ENCODE results near the gene SERTM1. TPM values are rescaled to one million over a fixed set of nuclear protein-coding genes. Genes with fewer than 3 reads are reported as not detected.

Gene SERTM1
- total RNA-seq, 4 donors from 2014 or later = not detected

- H3K27me3 ChIP-seq = no peaks in the 10 kb centered on the region
- no peak overlapping the region for H3K4me3 ChIP-seq
- ATAC-seq (no peak), DNase-seq (no peak)
- no peaks in the 10 kb centered on the region for H3K36me3 ChIP-seq
- in situ Hi-C loops (cut with MboI; ENCODE audit: low sequenced_read_pairs in 4 of 4) (no loop called here), intact Hi-C loops (cut with DNase I; ENCODE audit: low total_unique reads) (no loop called here)
- TF ChIP-seq, protein P1, sequence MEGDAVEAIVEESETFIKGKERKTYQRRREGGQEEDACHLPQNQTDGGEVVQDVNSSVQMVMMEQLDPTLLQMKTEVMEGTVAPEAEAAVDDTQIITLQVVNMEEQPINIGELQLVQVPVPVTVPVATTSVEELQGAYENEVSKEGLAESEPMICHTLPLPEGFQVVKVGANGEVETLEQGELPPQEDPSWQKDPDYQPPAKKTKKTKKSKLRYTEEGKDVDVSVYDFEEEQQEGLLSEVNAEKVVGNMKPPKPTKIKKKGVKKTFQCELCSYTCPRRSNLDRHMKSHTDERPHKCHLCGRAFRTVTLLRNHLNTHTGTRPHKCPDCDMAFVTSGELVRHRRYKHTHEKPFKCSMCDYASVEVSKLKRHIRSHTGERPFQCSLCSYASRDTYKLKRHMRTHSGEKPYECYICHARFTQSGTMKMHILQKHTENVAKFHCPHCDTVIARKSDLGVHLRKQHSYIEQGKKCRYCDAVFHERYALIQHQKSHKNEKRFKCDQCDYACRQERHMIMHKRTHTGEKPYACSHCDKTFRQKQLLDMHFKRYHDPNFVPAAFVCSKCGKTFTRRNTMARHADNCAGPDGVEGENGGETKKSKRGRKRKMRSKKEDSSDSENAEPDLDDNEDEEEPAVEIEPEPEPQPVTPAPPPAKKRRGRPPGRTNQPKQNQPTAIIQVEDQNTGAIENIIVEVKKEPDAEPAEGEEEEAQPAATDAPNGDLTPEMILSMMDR (IDR thresholded peaks at IDR 0.05 in 4 of 5, conservative IDR thresholded peaks at IDR 0.05 in 1 of 5) = no peak
- TF ChIP-seq POLR2A (IDR thresholded peaks at IDR 0.05) = no peak
- H3K27ac ChIP-seq = no peak overlapping the region
- H3K4me1 ChIP-seq = no peaks in the 10 kb centered on the region
- no peaks in the 10 kb centered on the region for H3K9me3 ChIP-seq
Measured at GRCh38 chr13:36718686-36719085, 44.9 kb downstream of the SERTM1 start.

- Histone ChIP-seq H3K27ac (no peak overlapping the region), H3K4me3 (no peak overlapping the region), H3K36me3 (no peaks in the 10 kb centered on the region), H3K9me3 (no peaks in the 10 kb centered on the region), H3K27me3 (no peaks in the 10 kb centered on the region), H3K4me1 (no peaks in the 10 kb centered on the region)
- DNase-seq = no peak
- TF ChIP-seq POLR2A (IDR thresholded peaks at IDR 0.05) = no peak
- in situ Hi-C loops (cut with MboI; ENCODE audit: low sequenced_read_pairs in 4 of 4) (no loop called here), intact Hi-C loops (cut with DNase I; ENCODE audit: low total_unique reads) (no loop called here)
- ATAC-seq = no peak
Measured at GRCh38 chr13:36724141-36724540, 50.3 kb downstream of the SERTM1 start.

DNA sequence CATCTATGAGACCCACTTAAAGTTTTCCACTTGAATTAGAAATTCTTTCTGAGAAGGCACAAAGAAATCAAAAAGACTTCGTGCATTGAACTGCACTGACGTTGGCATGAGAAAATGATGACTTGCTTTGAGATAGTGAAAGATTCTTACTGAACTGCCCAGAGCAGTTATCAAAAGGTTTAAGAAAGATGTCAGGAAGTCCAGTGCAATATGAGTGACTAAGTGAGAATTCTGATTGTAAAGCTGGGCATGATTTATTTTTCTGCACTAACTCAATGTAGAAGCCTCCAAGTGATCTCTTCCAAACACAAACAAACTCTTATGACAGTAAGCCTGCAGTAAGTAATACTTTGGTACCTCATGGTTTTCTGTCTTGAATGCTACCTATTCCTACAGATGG is 52.1 kb downstream of the SERTM1 start:
- in situ Hi-C loops (cut with MboI; ENCODE audit: low sequenced_read_pairs in 4 of 4) (loop anchor here in 3 of 4 donors (25.0 kb wide), 3 partner anchors 314 to 739 kb away; partner anchors contain the start of gene CCDC169 (in 1 of the 3)), intact Hi-C loops (cut with DNase I; ENCODE audit: low total_unique reads) (no loop called here)
- no peak for TF ChIP-seq POLR2A (IDR thresholded peaks at IDR 0.05)
- TF ChIP-seq, protein P1 (IDR thresholded peaks at IDR 0.05 in 4 of 5, conservative IDR thresholded peaks at IDR 0.05 in 1 of 5) = no peak
- DNase-seq (no peak), ATAC-seq (no peak)
- no peaks in the 10 kb centered on the region for H3K9me3 ChIP-seq
- no peak overlapping the region for H3K27ac ChIP-seq
- H3K4me1 ChIP-seq = no peaks in the 10 kb centered on the region
- no peak overlapping the region for H3K4me3 ChIP-seq
- no peaks in the 10 kb centered on the region for H3K36me3 ChIP-seq
- H3K27me3 ChIP-seq = no peaks in the 10 kb centered on the region

DNA sequence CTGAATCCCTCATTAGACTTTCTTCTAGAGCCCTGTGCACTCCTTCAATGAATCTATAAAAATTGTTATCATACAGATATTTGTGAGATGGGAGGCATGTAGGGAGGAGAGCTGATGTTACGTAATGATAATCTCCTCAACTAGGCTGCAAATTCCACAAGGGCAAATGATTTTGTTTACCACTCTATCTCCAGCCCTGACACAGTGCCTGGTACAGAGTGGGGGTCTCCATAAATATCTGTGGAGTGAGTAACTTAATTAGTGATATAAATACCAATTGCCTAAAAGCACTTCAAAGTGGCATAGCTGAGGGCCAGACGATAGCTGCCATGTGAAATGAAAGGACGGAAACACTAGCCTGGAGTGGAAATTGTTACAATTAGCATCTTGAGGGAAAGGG is 54.2 kb downstream of the SERTM1 start:
- intact Hi-C loops (cut with DNase I; ENCODE audit: low total_unique reads) (no loop called here), in situ Hi-C loops (cut with MboI; ENCODE audit: low sequenced_read_pairs in 4 of 4) (loop anchor here in 3 of 4 donors (25.0 kb wide), 3 partner anchors 316 to 741 kb away; partner anchors contain the start of gene CCDC169 (in 1 of the 3))
- ATAC-seq = no peak
- H3K36me3 ChIP-seq = no peaks in the 10 kb centered on the region
- no peak overlapping the region for H3K4me3 ChIP-seq
- H3K27me3 ChIP-seq = no peaks in the 10 kb centered on the region
- TF ChIP-seq, protein P1 (IDR thresholded peaks at IDR 0.05 in 4 of 5, conservative IDR thresholded peaks at IDR 0.05 in 1 of 5) = no peak
- TF ChIP-seq POLR2A (IDR thresholded peaks at IDR 0.05) = no peak
- no peak overlapping the region for H3K27ac ChIP-seq
- no peak for DNase-seq
- no peaks in the 10 kb centered on the region for H3K4me1 ChIP-seq
- H3K9me3 ChIP-seq = no peaks in the 10 kb centered on the region

DNA sequence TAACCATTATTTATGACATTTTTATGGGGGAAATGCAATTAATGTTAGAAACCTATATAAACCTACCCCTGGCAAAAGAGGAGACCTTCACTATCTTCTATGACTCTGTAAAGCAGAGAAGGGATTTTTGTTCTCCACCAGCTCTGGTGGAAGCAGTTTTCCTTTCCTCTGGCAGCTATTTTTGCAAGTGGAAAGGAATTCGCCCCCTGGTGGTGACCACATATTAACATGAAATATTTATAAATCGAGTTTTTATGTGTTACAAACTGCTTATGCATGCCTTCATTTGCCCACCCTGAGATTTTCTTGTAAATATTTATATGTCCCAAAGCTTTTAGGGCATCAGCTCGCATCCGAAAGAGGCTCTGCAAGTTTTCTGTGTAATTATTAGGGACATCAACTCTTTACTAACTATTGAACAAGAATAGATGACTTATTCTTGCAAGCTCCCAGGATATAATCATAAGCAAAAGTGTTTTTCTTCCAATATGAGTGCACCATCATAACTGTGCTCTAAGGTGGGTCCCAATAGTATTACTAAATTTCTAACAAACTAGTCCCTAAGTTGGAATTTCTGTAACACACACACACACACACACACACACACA is 62.4 kb downstream of the SERTM1 start:
- DNase-seq = no peak
- H3K27me3 ChIP-seq = no peaks in the 10 kb centered on the region
- intact Hi-C loops (cut with DNase I; ENCODE audit: low total_unique reads) (loop anchor here (2.0 kb wide), 1 partner anchor 453 kb away; no protein-coding TSS in a partner anchor), in situ Hi-C loops (cut with MboI; ENCODE audit: low sequenced_read_pairs in 4 of 4) (loop anchor here in 3 of 4 donors (25.0 kb wide), 3 partner anchors 324 to 749 kb away; partner anchors contain the start of gene CCDC169 (in 1 of the 3))
- no peak overlapping the region for H3K4me3 ChIP-seq
- TF ChIP-seq POLR2A (IDR thresholded peaks at IDR 0.05) = no peak
- TF ChIP-seq, protein P1 (IDR thresholded peaks at IDR 0.05 in 4 of 5, conservative IDR thresholded peaks at IDR 0.05 in 1 of 5) = peak; percentile 36 to 63 (median 54)
- no peaks in the 10 kb centered on the region for H3K9me3 ChIP-seq
- no peak overlapping the region for H3K27ac ChIP-seq
- no peaks in the 10 kb centered on the region for H3K4me1 ChIP-seq
- ATAC-seq = no peak
- no peaks in the 10 kb centered on the region for H3K36me3 ChIP-seq

Measured in gastrocnemius medialis (tissue), 4 donors.